Neutrophil (primary cell): Measurements from ENCODE around the gene TJP3.

ENCODE experiments used
- H3K27ac ChIP-seq: fragments of 200-600 bp; sonication (generic); 2 replicates; pipeline ENCODE4 v1.5.1; 2016; ENCODE audit warnings: mild to moderate bottlenecking, moderate library complexity
- H3K27me3 ChIP-seq: fragments of 200-600 bp; sonication (generic); 2 replicates; pipeline ENCODE4 v1.6.0; 2016; ENCODE audit warnings: mild to moderate bottlenecking
- H3K36me3 ChIP-seq: fragments of 200-600 bp; sonication (generic); 2 replicates; pipeline ENCODE4 v1.5.1; 2017
- H3K4me1 ChIP-seq, 2 experiments: fragments of 200-600 bp in 1 of 2; sonication (generic) in 1 of 2; 1 replicate in 1 of 2; 2 replicates in 1 of 2; pipeline versions ENCODE4 v1.5.1 to v1.6.1; 2013 to 2016; ENCODE audit warnings: low read depth in 1 of 2, low read length in 1 of 2, mild to moderate bottlenecking in 1 of 2, moderate library complexity in 1 of 2; ENCODE audit not compliant: control insufficient read depth in 1 of 2, insufficient read depth in 1 of 2
- H3K4me3 ChIP-seq, 2 experiments: fragments of 200-600 bp in 1 of 2; sonication (generic) in 1 of 2; 1 replicate in 1 of 2; 2 replicates in 1 of 2; pipeline ENCODE4 v1.5.1; 2013 to 2016; ENCODE audit warnings: low read depth in 1 of 2, low read length in 1 of 2, mild to moderate bottlenecking in 1 of 2, moderate library complexity in 1 of 2
- H3K9me3 ChIP-seq: fragments of 200-600 bp; sonication (generic); 2 replicates; pipeline ENCODE4 v1.5.1; 2016
- CTCF ChIP-seq: fragments of 200-600 bp; sonication (generic); IDR thresholded peaks from 2 replicates; pipeline ENCODE4 v1.5.1; 2016; ENCODE audit warnings: antibody characterized with exemption

The TJP3 gene

GRCh38 chr19:3774621-3775373, 66.6 kb downstream of the TJP3 start:
- Histone ChIP-seq H3K4me3 (no peak overlapping the region), H3K36me3 (peaks cover 2% of the 10 kb centered on the region), H3K9me3 (no peaks in the 10 kb centered on the region), H3K4me1 (no peaks in the 10 kb centered on the region), H3K27ac (no peak overlapping the region), H3K27me3 (no peaks in the 10 kb centered on the region)
- no peak for TF ChIP-seq CTCF

- H3K27me3 ChIP-seq = no peaks in the 10 kb centered on the region
These were observed 67.2 kb downstream of the TJP3 start for GRCh38 chr19:3775374-3775711.

GRCh38 chr19:3775831-3776230, 67.6 kb downstream of the TJP3 start:
- no peak for TF ChIP-seq CTCF
- no peaks in the 10 kb centered on the region for H3K27me3 ChIP-seq
- no peaks in the 10 kb centered on the region for H3K4me1 ChIP-seq
- H3K4me3 ChIP-seq = no peak overlapping the region
- H3K9me3 ChIP-seq = peaks cover 3% of the 10 kb centered on the region
- H3K27ac ChIP-seq = no peak overlapping the region
- no peaks in the 10 kb centered on the region for H3K36me3 ChIP-seq

More at GRCh38 chr19:3775374-3775711, 67.2 kb downstream of the TJP3 start:
- Histone ChIP-seq H3K36me3 (no peaks in the 10 kb centered on the region), H3K9me3 (no peaks in the 10 kb centered on the region), H3K4me3 (no peak overlapping the region), H3K4me1 (no peaks in the 10 kb centered on the region), H3K27ac (no peak overlapping the region)
- TF ChIP-seq CTCF = no peak

- H3K9me3 ChIP-seq = peaks cover 8% of the 10 kb centered on the region
- H3K4me1 ChIP-seq = no peaks in the 10 kb centered on the region
- no peaks in the 10 kb centered on the region for H3K27me3 ChIP-seq
- no peak overlapping the region for H3K27ac ChIP-seq
- TF ChIP-seq CTCF = no peak
- H3K36me3 ChIP-seq = no peaks in the 10 kb centered on the region
- no peak overlapping the region for H3K4me3 ChIP-seq
These were observed 68.4 kb downstream of the TJP3 start for GRCh38 chr19:3776479-3777040.

- Histone ChIP-seq H3K36me3 (no peaks in the 10 kb centered on the region), H3K4me1 (no peaks in the 10 kb centered on the region)
- TF ChIP-seq CTCF = no peak
These were observed 70.1 kb downstream of the TJP3 start for GRCh38 chr19:3778104-3778867.

More at GRCh38 chr19:3778104-3778867, 70.1 kb downstream of the TJP3 start:
- Histone ChIP-seq H3K27ac (no peak overlapping the region), H3K9me3 (peaks cover 19% of the 10 kb centered on the region), H3K27me3 (no peaks in the 10 kb centered on the region), H3K4me3 (no peak overlapping the region)
